Effector memory CD4-positive, alpha-beta T cell (primary cell): ENCODE data around the gene ACRBP.

Experiments used
- DNase-seq, 3 donors: peaks; one replicate each; pipeline ENCODE4 v3.0.0-alpha.2; 2020
- H3K27ac ChIP-seq: 2 replicates; pipeline ENCODE4 v1.7.0; 2013; ENCODE audit warnings: mild to moderate bottlenecking, low read length, moderate library complexity; ENCODE audit not compliant: insufficient read depth, poor library complexity, severe bottlenecking
- H3K27me3 ChIP-seq: replicated peaks from 2 replicates; pipeline ENCODE4 v1.7.0; 2013; ENCODE audit warnings: mild to moderate bottlenecking, low read length; ENCODE audit not compliant: insufficient read depth, control insufficient read depth, poor library complexity, severe bottlenecking
- H3K36me3 ChIP-seq: 2 replicates; pipeline ENCODE4 v1.7.0; 2013; ENCODE audit warnings: mild to moderate bottlenecking, low read length, moderate library complexity; ENCODE audit not compliant: control insufficient read depth, insufficient read depth
- H3K4me1 ChIP-seq: 2 replicates; pipeline ENCODE4 v1.7.0; 2013; ENCODE audit warnings: low read length, mild to moderate bottlenecking; ENCODE audit not compliant: control insufficient read depth, insufficient read depth, poor library complexity, severe bottlenecking
- H3K4me3 ChIP-seq: 2 replicates; pipeline ENCODE4 v1.7.0; 2013; ENCODE audit warnings: low read length, low read depth, mild to moderate bottlenecking; ENCODE audit not compliant: insufficient read depth, poor library complexity, severe bottlenecking
- H3K9me3 ChIP-seq: 2 replicates; pipeline ENCODE4 v1.7.0; 2013; ENCODE audit warnings: mild to moderate bottlenecking, low read length, moderate library complexity; ENCODE audit not compliant: control insufficient read depth
- total RNA-seq, 3 donors: gene quantifications; one replicate each; lab custom pipeline; 2026; lab: John Stamatoyannopoulos, UW

Gene ACRBP
- total RNA-seq, result 0.52 to 1.0 (median 0.97) reads per million in 3 donors

- peaks cover 20% of the 10 kb centered on the region for H3K36me3 ChIP-seq
- H3K27ac ChIP-seq, result no peak within 1 kb of the TSS
- no peaks in the 10 kb centered on the region for H3K27me3 ChIP-seq
- no peak for DNase-seq
- peak within 1 kb of the TSS; percentile 4 for H3K4me3 ChIP-seq
- H3K9me3 ChIP-seq, result no peaks in the 10 kb centered on the region
- no peaks in the 10 kb centered on the region for H3K4me1 ChIP-seq
Observed at GRCh38 chr12:6647083-6647604, at the start of gene ACRBP. TSS of gene ACRBP (minus strand) at chr12:6647432. CDS start at chr12:6647366, 66 bp downstream.

GRCh38 chr12:6695313-6696045, 48.2 kb upstream of the ACRBP start:
- no peak overlapping the region for H3K27ac ChIP-seq
- DNase-seq, result no peak
- peaks cover 11% of the 10 kb centered on the region for H3K4me1 ChIP-seq

DNA sequence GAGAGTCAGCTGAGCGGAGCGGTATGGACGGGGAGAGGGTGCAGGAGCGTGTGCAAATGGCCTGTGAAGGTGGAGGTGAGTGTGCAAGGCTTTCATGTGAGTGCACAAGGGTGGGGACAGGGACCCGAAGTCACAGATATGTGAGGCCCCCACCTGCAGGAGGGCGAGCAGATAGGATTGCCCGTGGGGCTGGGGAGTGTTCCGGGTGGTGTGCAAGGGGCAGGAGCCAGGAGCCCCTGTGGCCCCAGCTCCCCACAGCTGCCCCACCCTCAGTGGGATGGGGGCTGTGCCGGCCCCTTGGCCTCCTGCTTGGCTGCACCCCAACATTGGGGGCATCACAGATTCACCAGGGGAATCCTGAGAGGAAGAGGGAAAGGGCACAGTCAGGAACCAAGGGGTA, 47.5 kb upstream of the ACRBP start:
- Histone ChIP-seq H3K27ac (no peak overlapping the region), H3K4me1 (peaks cover 11% of the 10 kb centered on the region), H3K9me3 (no peaks in the 10 kb centered on the region), H3K4me3 (no peak overlapping the region), H3K36me3 (no peaks in the 10 kb centered on the region), H3K27me3 (no peaks in the 10 kb centered on the region)
- DNase-seq, result no peak

More at GRCh38 chr12:6695313-6696045, 48.2 kb upstream of the ACRBP start:
- H3K4me3 ChIP-seq, result no peak overlapping the region
- H3K9me3 ChIP-seq, result no peaks in the 10 kb centered on the region
- H3K27me3 ChIP-seq, result no peaks in the 10 kb centered on the region
- no peaks in the 10 kb centered on the region for H3K36me3 ChIP-seq

GRCh38 chr12:6693832-6694355, 46.7 kb upstream of the ACRBP start:
- Histone ChIP-seq H3K4me3 (no peak overlapping the region), H3K4me1 (peaks cover 9% of the 10 kb centered on the region), H3K27me3 (no peaks in the 10 kb centered on the region), H3K9me3 (no peaks in the 10 kb centered on the region), H3K36me3 (no peaks in the 10 kb centered on the region), H3K27ac (no peak overlapping the region)
- DNase-seq, result no peak

- H3K4me3 ChIP-seq, result no peak overlapping the region
- peaks cover 17% of the 10 kb centered on the region for H3K4me1 ChIP-seq
- no peak for DNase-seq
- no peaks in the 10 kb centered on the region for H3K27me3 ChIP-seq
- H3K27ac ChIP-seq, result no peak overlapping the region
- H3K36me3 ChIP-seq, result no peaks in the 10 kb centered on the region
- no peaks in the 10 kb centered on the region for H3K9me3 ChIP-seq
Observed at GRCh38 chr12:6692888-6693287, 45.7 kb upstream of the ACRBP start.

- no peaks in the 10 kb centered on the region for H3K36me3 ChIP-seq
- no peaks in the 10 kb centered on the region for H3K9me3 ChIP-seq
- no peak for DNase-seq
- H3K4me1 ChIP-seq, result peaks cover 20% of the 10 kb centered on the region
- no peak overlapping the region for H3K4me3 ChIP-seq
- no peak overlapping the region for H3K27ac ChIP-seq
- H3K27me3 ChIP-seq, result no peaks in the 10 kb centered on the region
Observed at GRCh38 chr12:6691473-6691872, 44.2 kb upstream of the ACRBP start.

- H3K4me1 ChIP-seq, result peaks cover 20% of the 10 kb centered on the region
- H3K27me3 ChIP-seq, result no peaks in the 10 kb centered on the region
Observed at GRCh38 chr12:6688999-6689882, 42.0 kb upstream of the ACRBP start, which contains the start of gene ZNF384. TSS of gene ZNF384 (minus strand) at chr12:6689375. CDS start at chr12:6679520, 9,855 bp downstream.

GRCh38 chr12:6688543-6688998, 41.3 kb upstream of the ACRBP start:
- Histone ChIP-seq H3K27ac (peak overlapping the region; percentile 86), H3K9me3 (no peaks in the 10 kb centered on the region), H3K36me3 (peaks cover 2% of the 10 kb centered on the region), H3K4me1 (peaks cover 20% of the 10 kb centered on the region), H3K27me3 (no peaks in the 10 kb centered on the region), H3K4me3 (peak overlapping the region; percentile 88)
- DNase-seq, result no peak

More at GRCh38 chr12:6688999-6689882, 42.0 kb upstream of the ACRBP start, which contains the start of gene ZNF384:
- Histone ChIP-seq H3K4me3 (peak within 1 kb of the TSS; percentile 88), H3K36me3 (no peaks in the 10 kb centered on the region), H3K27ac (peak within 1 kb of the TSS; percentile 86), H3K9me3 (no peaks in the 10 kb centered on the region)
- peak; percentile 95 to 96 (median 95) for DNase-seq

DNA sequence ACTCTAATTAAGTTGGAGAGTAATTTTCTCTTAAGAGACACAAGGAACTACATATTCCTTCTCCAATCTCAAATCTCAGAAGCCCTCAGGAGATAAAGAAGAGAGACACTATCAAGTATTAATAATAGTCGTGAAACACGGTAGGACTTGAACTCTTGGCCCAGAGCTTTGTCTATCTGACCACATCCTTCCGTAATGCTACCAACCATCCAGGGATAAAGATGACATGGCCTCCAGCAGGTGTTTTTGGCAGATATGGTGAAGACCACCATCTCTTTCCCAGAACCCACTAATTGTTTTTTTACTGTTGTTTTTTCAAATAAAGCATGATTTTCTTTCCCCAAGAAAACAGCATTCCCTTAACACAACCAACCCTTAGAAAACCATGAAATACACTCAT, 38.6 kb upstream of the ACRBP start:
- no peak overlapping the region for H3K27ac ChIP-seq
- H3K4me3 ChIP-seq, result no peak overlapping the region
- no peaks in the 10 kb centered on the region for H3K9me3 ChIP-seq
- peaks cover 20% of the 10 kb centered on the region for H3K4me1 ChIP-seq
- no peaks in the 10 kb centered on the region for H3K27me3 ChIP-seq
- H3K36me3 ChIP-seq, result peaks cover 6% of the 10 kb centered on the region
- no peak for DNase-seq
